AG09319 (cell line): ENCODE results near the gene HLF.

Experiments used
- DNase-seq: peaks from one replicate; pipeline ENCODE4 v3.0.0-alpha.2; 2010; ENCODE audit warnings: low read depth; ENCODE audit errors: extremely low read depth
- TF ChIP-seq, protein P1 (sequence below): IDR thresholded peaks from 2 replicates; pipeline ENCODE4 v1.5.1; 2011; ENCODE audit warnings: low read depth, mild to moderate bottlenecking, inconsistent platforms, low read length, moderate library complexity

HLF gene

DNA sequence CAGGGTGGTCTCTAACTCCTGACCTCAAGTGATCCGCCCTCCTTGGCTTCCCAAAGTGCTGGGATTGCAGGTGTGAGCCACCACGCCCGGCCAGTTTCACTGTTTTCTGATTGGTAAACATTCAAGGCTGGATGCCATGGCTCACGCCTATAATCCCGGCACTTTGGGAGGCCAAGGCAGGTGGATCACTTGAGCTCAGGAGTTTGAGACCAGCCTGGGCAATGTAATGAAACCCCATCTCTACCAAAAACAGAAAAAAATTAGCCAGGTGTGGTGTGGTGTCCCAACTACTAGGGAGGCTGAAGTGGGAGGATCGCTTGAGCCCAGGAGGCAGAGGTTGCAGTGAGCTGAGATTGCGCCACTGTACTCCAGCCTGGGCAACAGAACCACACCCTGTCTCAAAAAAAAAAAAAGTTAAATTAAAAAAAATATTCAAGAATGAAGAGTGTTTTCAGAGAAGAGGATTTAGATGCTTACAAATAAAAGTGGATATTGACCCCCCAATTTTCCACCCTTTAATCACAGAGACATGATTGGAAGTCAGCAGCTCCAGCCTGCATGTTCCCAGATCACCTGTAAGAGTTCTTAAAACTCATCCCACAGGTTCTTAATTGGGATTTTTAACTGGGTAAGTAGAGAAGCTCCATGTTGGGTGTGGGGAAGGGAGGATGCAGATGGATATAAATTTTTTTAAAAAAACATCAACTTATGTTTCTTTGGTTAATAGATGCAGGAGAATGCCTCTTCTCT, 23.8 kb downstream of the HLF start:
- TF ChIP-seq, protein P1, sequence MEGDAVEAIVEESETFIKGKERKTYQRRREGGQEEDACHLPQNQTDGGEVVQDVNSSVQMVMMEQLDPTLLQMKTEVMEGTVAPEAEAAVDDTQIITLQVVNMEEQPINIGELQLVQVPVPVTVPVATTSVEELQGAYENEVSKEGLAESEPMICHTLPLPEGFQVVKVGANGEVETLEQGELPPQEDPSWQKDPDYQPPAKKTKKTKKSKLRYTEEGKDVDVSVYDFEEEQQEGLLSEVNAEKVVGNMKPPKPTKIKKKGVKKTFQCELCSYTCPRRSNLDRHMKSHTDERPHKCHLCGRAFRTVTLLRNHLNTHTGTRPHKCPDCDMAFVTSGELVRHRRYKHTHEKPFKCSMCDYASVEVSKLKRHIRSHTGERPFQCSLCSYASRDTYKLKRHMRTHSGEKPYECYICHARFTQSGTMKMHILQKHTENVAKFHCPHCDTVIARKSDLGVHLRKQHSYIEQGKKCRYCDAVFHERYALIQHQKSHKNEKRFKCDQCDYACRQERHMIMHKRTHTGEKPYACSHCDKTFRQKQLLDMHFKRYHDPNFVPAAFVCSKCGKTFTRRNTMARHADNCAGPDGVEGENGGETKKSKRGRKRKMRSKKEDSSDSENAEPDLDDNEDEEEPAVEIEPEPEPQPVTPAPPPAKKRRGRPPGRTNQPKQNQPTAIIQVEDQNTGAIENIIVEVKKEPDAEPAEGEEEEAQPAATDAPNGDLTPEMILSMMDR, result no peak
- no peak for DNase-seq

DNA sequence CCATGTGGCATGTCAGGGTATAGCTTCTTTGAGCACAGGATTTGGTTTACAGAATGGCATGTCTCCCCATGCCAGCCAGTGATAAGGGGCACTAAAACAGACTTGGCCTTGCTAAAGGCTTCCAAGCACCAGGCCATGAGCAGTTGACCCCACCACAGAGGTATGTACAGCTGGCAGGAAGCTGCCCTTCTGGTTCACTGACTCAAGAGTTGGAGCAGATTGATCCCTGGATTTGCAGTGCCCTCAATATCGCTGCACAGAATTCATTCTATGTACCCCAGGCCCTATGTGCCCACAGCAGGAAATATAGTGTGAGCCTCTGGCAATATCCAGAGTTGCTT, 24.3 kb downstream of the HLF start:
- no peak for DNase-seq
- TF ChIP-seq, protein P1, result no peak

DNA sequence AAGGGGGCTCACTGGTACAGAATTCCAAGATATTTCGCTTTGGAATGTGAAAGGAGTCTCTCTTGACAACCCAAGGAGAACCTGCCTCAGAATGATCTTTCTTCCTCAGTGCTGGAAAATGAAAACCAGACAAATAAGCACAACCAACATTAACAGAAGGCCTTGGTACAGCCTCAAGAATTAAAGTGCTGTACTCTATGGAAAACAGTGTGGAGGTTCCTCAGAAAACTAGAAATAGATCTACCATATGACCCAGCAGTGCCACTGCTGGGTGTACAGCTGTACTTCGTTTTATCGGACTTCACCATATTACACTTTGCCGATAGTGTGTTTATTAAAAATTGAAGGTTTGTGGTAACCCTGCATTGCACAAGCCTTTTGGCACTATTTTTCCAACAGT, 25.2 kb downstream of the HLF start:
- no peak for DNase-seq
- TF ChIP-seq, protein P1, result no peak

DNA sequence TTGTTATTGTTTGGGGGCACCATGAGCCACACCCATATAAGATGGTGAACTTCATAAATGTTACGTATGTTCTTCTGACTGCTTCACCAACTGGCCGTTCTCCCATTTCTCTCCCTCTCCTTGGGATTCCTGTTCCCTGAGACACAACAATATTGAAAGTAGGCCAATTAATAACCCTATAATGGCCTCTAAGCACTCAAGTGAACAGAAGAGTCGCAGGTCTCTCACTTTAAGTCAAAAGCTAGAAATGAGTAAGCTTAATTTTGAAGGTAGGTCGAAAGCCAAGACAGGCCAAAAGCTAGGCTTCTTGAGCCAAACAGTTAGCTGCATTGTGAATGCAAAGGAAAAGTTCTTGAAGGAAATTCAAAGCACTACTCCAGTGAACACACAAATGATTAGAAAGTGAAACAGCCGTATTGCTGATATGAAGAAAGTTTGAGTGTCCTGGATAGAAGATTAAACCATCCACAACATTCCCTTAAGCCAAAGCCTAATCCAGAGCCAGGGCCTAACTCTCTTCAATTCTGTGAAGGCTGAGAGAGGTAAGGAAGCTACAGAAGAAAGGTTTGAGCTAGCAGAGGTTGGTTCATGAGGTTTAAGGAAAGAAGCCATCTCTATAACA, 25.8 kb downstream of the HLF start:
- TF ChIP-seq, protein P1, result no peak
- DNase-seq, result no peak

DNA sequence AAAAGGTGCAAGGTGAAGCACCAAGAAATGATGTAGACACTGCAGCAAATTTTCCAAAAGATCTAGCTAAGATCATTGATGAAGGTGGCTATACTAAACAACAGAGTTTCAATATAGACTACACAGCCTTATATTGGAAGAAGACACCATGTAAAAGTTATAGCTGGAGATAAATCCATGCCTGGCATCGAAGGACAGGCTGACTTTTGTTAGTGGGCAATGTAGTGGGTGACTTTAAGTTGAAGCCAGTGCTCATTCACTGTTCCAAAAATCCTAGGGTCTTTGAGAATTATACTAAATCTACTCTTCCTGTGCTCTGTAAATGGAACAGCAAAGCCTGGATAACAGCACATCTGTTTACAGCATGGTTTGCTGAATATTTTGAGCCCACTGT, 26.4 kb downstream of the HLF start:
- DNase-seq, result no peak
- TF ChIP-seq, protein P1, result no peak

DNA sequence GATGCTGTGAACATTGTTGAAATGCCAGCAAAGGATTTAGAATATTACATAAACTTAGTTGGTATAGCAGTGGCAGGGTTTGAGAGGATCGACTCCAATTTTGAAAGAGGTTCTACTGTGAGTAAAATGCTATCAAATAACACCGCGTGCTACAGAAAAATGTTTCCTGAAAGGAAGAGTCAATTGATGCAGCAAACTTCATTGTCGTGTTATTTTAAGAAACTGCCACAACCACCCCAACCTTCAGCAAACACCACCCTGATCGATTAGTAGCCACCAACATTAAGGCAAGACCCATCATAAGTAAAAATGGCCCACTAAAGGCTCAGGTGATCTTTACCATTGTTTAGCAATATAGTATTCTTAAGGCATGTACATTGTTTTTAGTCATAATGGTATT, 27.3 kb downstream of the HLF start:
- TF ChIP-seq, protein P1, result no peak
- DNase-seq, result no peak

DNA sequence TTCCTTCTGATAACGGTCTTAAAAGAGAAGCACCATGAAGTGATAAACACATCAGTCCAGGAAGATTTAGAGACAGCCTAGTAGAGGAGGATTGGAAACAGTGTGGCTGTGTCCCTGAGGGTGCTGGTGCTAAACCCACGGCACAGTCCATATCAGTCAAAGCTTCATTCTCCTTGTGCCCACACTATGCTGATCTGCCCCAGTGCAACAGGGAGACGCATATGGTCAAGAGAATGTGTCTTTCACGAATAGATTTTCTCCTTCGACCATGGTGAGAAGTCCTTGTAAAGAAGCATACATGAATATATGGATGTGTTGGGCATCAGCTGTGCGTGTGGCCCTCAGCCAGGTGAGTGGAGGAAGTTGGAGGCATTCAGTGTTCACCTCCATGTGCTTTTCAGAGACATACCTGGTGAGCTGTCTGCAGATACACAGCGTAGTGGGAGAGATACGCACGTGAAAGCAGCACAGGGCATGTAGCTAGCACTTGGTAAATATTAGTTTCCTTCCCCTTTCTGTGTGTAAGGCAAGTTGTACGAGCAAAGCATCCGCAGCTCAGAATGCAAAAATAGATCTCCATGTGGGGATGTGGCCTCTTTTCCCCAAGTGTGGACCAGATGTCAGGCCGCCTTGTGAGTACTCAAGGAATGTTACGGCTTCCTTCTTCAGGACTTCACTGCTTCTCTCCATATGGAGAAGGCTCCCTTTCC, 29.4 kb downstream of the HLF start:
- TF ChIP-seq, protein P1, result no peak

More for the DNA sequence above, 29.4 kb downstream of the HLF start:
- no peak for DNase-seq
